Measurements from ENCODE around the gene OTUD7B. TPM values are rescaled to one million over a fixed set of nuclear protein-coding genes. Genes with fewer than 3 reads are reported as not detected.

The OTUD7B gene
- total RNA-seq, 1 experiment from 2014 or later: 19.0 TPM

GRCh38 chr1:149987297-149987595 is 23.3 kb downstream of the OTUD7B start:
- H3K27ac ChIP-seq (ENCODE audit: low read depth, low read length, poor library complexity, severe bottlenecking): no peak overlapping the region
- no peaks in the 10 kb centered on the region for H3K9me3 ChIP-seq (ENCODE audit: low read depth, low read length, poor library complexity, severe bottlenecking)
- no peak for DNase-seq (ENCODE audit: low spot score)
- ChIA-PET CTCF (no interaction called here), POLR2A (ENCODE audit: low non-redundant PET) (no interaction called here)
- intact Hi-C loops (cut with micrococcal nuclease; ENCODE audit: unreplicated experiment): no loop called here
- H3K36me3 ChIP-seq (ENCODE audit: insufficient read depth, low read length, poor library complexity, severe bottlenecking): no peaks in the 10 kb centered on the region
- H3K4me3 ChIP-seq (ENCODE audit: low read depth, low read length, poor library complexity, severe bottlenecking): no peak overlapping the region
- no TSS peak for BruUV-seq (replicated peaks)
- TF ChIP-seq CTCF (conservative IDR thresholded peaks at IDR 0.05; ENCODE audit: low read depth, low read length) (no peak), EZH2 (IDR thresholded peaks at IDR 0.05; ENCODE audit: borderline replicate concordance, low read depth, low read length, poor library complexity, severe bottlenecking) (no peak)
- H3K27me3 ChIP-seq (replicated peaks; ENCODE audit: insufficient read depth, low read depth, low read length, poor library complexity): no peaks in the 10 kb centered on the region
- peaks cover 9% of the 10 kb centered on the region for H3K4me1 ChIP-seq (ENCODE audit: insufficient read depth, low read length, poor library complexity, severe bottlenecking)

- Histone ChIP-seq H3K4me1 (ENCODE audit: insufficient read depth, low read length, poor library complexity, severe bottlenecking) (peaks cover 9% of the 10 kb centered on the region), H3K27ac (ENCODE audit: low read depth, low read length, poor library complexity, severe bottlenecking) (no peak overlapping the region), H3K27me3 (replicated peaks; ENCODE audit: insufficient read depth, low read depth, low read length, poor library complexity) (no peaks in the 10 kb centered on the region), H3K4me3 (ENCODE audit: low read depth, low read length, poor library complexity, severe bottlenecking) (no peak overlapping the region), H3K9me3 (ENCODE audit: low read depth, low read length, poor library complexity, severe bottlenecking) (no peaks in the 10 kb centered on the region), H3K36me3 (ENCODE audit: insufficient read depth, low read length, poor library complexity, severe bottlenecking) (no peaks in the 10 kb centered on the region)
- ChIA-PET POLR2A (ENCODE audit: low non-redundant PET) (interaction anchor here (0.6 to 0.7 kb wide), 2 partner anchors 13 to 597 kb away, joined by 3 read pairs; no protein-coding TSS in a partner anchor), CTCF (no interaction called here)
- TF ChIP-seq EZH2 (IDR thresholded peaks at IDR 0.05; ENCODE audit: borderline replicate concordance, low read depth, low read length, poor library complexity, severe bottlenecking): no peak
- TF ChIP-seq CTCF (conservative IDR thresholded peaks at IDR 0.05; ENCODE audit: low read depth, low read length): no peak
- intact Hi-C loops (cut with micrococcal nuclease; ENCODE audit: unreplicated experiment): no loop called here
- DNase-seq (ENCODE audit: low spot score): peak; percentile 56
- no TSS peak for BruUV-seq (replicated peaks)
Observed at GRCh38 chr1:149986486-149987296, 23.8 kb downstream of the OTUD7B start.

GRCh38 chr1:149979972-149980540 is 30.5 kb downstream of the OTUD7B start:
- TF ChIP-seq EZH2 (IDR thresholded peaks at IDR 0.05; ENCODE audit: borderline replicate concordance, low read depth, low read length, poor library complexity, severe bottlenecking): no peak
- TF ChIP-seq CTCF (conservative IDR thresholded peaks at IDR 0.05; ENCODE audit: low read depth, low read length): no peak
- Histone ChIP-seq H3K4me3 (ENCODE audit: low read depth, low read length, poor library complexity, severe bottlenecking) (no peak overlapping the region), H3K27me3 (replicated peaks; ENCODE audit: insufficient read depth, low read depth, low read length, poor library complexity) (no peaks in the 10 kb centered on the region), H3K27ac (ENCODE audit: low read depth, low read length, poor library complexity, severe bottlenecking) (no peak overlapping the region), H3K36me3 (ENCODE audit: insufficient read depth, low read length, poor library complexity, severe bottlenecking) (no peaks in the 10 kb centered on the region), H3K9me3 (ENCODE audit: low read depth, low read length, poor library complexity, severe bottlenecking) (no peaks in the 10 kb centered on the region), H3K4me1 (ENCODE audit: insufficient read depth, low read length, poor library complexity, severe bottlenecking) (no peaks in the 10 kb centered on the region)
- BruUV-seq (replicated peaks): no TSS peak
- CTCF ChIA-PET: no interaction called here
- intact Hi-C loops (cut with micrococcal nuclease; ENCODE audit: unreplicated experiment): no loop called here
- no peak for DNase-seq (ENCODE audit: low spot score)
- POLR2A ChIA-PET (ENCODE audit: low non-redundant PET): no interaction called here
